Osteocyte (in vitro differentiated cells): ENCODE results near the gene TMEM232. TPM values are rescaled to one million over a fixed set of nuclear protein-coding genes. Genes with fewer than 3 reads are reported as not detected.

Experiments
- DNase-seq: peaks from one replicate; pipeline ENCODE4 v3.0.0; 2021; ENCODE audit warnings: mixed read lengths; ENCODE audit not compliant: unreplicated experiment; ENCODE audit errors: extremely low spot score
- H3K27ac Mint-ChIP-seq: one replicate; pipeline ENCODE4 v1.8.0; 2021; ENCODE audit warnings: mild to moderate bottlenecking, mixed read lengths; ENCODE audit not compliant: unreplicated experiment
- H3K27me3 Mint-ChIP-seq: one replicate; pipeline ENCODE4 v1.8.0; 2021; ENCODE audit warnings: mixed read lengths; ENCODE audit not compliant: unreplicated experiment
- H3K36me3 Mint-ChIP-seq: one replicate; pipeline ENCODE4 v1.8.0; 2021; ENCODE audit warnings: mixed read lengths; ENCODE audit not compliant: unreplicated experiment
- H3K4me1 Mint-ChIP-seq: one replicate; pipeline ENCODE4 v1.8.0; 2021; ENCODE audit warnings: mixed read lengths; ENCODE audit not compliant: unreplicated experiment
- H3K4me3 Mint-ChIP-seq: one replicate; pipeline ENCODE4 v1.8.0; 2021; ENCODE audit warnings: mild to moderate bottlenecking, moderate library complexity, mixed read lengths; ENCODE audit not compliant: unreplicated experiment
- H3K9me3 Mint-ChIP-seq: one replicate; pipeline ENCODE4 v1.8.0; 2021; ENCODE audit warnings: mixed read lengths; ENCODE audit not compliant: unreplicated experiment
- total RNA-seq: library from RNA; stranded (reverse); gene quantifications from 2 replicates; pipeline ENCODE4 v1.2.1, GENCODE V29; 2021
- TF ChIP-seq, protein P1 (sequence below): fragments of 200-600 bp; sonication (generic); IDR thresholded peaks from 2 replicates; pipeline ENCODE4 v1.5.0; 2021; ENCODE audit warnings: antibody characterized with exemption, mild to moderate bottlenecking, moderate library complexity

TMEM232 gene
- total RNA-seq, 1 donor from 2014 or later = 3.5 TPM

DNA sequence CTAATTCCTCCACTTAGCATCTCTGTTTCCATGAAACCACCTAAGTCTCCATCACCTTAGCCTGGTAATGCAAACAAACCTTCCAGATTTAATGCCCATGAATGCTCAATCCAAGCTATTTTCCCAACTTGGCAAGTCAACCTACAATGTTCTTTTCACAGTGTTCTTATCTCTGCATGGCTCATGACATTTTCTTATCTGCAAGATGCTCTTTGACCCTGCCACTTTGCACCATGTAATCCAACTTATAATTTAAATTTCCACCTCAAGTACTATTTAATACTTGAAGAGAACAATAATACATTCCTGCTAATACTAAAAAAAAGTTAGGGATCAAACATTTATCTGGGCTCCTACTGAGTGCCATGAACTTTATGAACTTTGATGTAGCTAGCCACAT, 164.3 kb downstream of the TMEM232 start:
- TF ChIP-seq, protein P1, sequence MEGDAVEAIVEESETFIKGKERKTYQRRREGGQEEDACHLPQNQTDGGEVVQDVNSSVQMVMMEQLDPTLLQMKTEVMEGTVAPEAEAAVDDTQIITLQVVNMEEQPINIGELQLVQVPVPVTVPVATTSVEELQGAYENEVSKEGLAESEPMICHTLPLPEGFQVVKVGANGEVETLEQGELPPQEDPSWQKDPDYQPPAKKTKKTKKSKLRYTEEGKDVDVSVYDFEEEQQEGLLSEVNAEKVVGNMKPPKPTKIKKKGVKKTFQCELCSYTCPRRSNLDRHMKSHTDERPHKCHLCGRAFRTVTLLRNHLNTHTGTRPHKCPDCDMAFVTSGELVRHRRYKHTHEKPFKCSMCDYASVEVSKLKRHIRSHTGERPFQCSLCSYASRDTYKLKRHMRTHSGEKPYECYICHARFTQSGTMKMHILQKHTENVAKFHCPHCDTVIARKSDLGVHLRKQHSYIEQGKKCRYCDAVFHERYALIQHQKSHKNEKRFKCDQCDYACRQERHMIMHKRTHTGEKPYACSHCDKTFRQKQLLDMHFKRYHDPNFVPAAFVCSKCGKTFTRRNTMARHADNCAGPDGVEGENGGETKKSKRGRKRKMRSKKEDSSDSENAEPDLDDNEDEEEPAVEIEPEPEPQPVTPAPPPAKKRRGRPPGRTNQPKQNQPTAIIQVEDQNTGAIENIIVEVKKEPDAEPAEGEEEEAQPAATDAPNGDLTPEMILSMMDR = no peak
- Mint-ChIP-seq H3K9me3 (no peaks in the 10 kb centered on the region), H3K27me3 (no peaks in the 10 kb centered on the region), H3K27ac (no peak overlapping the region), H3K36me3 (no peaks in the 10 kb centered on the region), H3K4me1 (peaks cover 3% of the 10 kb centered on the region), H3K4me3 (no peak overlapping the region)
- no peak for DNase-seq

DNA sequence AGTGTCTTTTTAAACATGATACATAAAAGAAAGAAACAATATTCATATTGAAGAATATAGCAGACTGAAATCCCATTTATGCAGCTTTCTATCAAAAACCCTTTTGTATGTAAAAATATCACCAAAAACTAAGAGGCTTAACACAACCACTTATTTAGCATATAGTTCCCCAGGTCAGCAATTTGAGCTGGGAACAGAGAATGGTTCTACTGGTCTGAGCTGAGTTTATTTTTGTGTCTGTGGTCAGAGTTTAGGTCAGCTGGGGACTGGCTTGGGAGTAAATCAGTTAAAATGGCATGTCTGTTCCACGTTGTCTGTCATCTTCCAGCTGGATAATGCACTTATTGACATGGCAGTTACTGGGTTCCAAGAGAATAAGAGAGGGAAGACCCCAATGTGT, 165.0 kb downstream of the TMEM232 start:
- H3K9me3 Mint-ChIP-seq = no peaks in the 10 kb centered on the region
- H3K4me1 Mint-ChIP-seq = peaks cover 3% of the 10 kb centered on the region
- no peak overlapping the region for H3K4me3 Mint-ChIP-seq
- no peaks in the 10 kb centered on the region for H3K27me3 Mint-ChIP-seq
- no peak for DNase-seq
- no peak overlapping the region for H3K27ac Mint-ChIP-seq
- no peaks in the 10 kb centered on the region for H3K36me3 Mint-ChIP-seq
- TF ChIP-seq, protein P1 = no peak

DNA sequence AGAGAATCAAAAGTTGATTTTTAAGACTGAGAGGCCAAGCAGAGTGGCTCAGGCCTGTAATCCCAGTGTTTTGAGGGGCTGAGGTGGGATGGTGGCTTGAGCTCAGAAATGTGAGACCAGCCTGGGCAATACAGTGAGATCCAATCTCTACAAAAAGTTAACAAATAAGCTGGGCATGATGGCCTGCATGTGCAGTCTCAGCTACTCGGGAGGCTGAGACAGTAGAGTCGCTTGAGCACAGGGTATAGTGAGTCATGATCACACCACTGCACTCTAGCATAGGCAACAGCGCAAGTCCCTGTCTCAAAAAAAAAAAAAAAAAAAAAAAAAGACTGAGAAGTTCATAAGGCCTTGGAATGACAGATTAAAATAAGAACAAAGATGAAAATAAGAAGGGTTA, 177.2 kb downstream of the TMEM232 start:
- Mint-ChIP-seq H3K27ac (no peak overlapping the region), H3K36me3 (no peaks in the 10 kb centered on the region), H3K9me3 (no peaks in the 10 kb centered on the region), H3K4me1 (no peaks in the 10 kb centered on the region), H3K4me3 (no peak overlapping the region), H3K27me3 (no peaks in the 10 kb centered on the region)
- TF ChIP-seq, protein P1 = no peak
- no peak for DNase-seq

DNA sequence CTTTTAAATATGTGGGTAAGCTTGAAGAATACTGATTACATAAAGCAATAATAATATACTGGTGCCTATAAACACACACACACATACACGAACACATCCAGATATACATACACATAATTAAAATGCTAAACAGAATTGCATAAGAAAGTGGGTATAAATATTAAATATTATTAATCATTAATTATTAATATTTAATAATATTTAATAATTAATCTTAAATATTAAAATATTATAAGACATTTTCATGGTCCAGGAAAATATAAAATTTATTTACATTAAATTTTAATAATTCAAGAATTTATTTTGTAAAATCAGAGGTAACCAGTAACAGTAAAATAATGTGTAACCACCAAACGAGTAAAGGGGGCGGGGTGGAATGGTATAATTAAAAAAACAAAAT, 178.3 kb downstream of the TMEM232 start:
- no peaks in the 10 kb centered on the region for H3K27me3 Mint-ChIP-seq
- H3K36me3 Mint-ChIP-seq = no peaks in the 10 kb centered on the region
- no peaks in the 10 kb centered on the region for H3K9me3 Mint-ChIP-seq
- H3K4me1 Mint-ChIP-seq = no peaks in the 10 kb centered on the region
- no peak for DNase-seq
- TF ChIP-seq, protein P1 = no peak
- H3K27ac Mint-ChIP-seq = no peak overlapping the region
- H3K4me3 Mint-ChIP-seq = no peak overlapping the region

DNA sequence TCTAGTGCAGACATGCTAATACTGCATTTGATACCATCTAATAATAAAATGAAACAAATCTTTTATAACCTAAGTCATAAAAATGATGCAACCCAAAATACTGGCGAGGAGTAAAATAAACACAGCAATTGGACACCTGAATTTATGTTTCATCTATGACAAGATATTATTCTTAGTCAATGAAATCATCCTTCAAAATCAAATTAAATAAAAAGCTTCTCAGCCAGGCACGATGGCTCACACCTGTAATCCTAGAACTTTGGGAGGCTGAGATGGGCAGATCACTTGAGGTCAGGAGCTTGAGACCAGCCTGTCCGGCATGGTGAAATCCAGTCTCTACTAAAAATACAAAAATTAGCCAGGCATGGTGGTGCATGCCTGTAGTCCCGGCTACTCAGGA, 179.0 kb downstream of the TMEM232 start:
- Mint-ChIP-seq H3K4me1 (no peaks in the 10 kb centered on the region), H3K27me3 (no peaks in the 10 kb centered on the region), H3K27ac (no peak overlapping the region), H3K4me3 (no peak overlapping the region), H3K36me3 (no peaks in the 10 kb centered on the region), H3K9me3 (no peaks in the 10 kb centered on the region)
- DNase-seq = no peak
- TF ChIP-seq, protein P1 = no peak
